ENCODE data around the gene DSCAML1. TPM values are rescaled to one million over a fixed set of nuclear protein-coding genes. Genes with fewer than 3 reads are reported as not detected.

The DSCAML1 gene
- total RNA-seq, 1 experiment from 2014 or later: not detected

GRCh38 chr11:117384045-117384444 lies 413.0 kb downstream of the DSCAML1 start:
- DNase-seq (ENCODE audit: low read depth, low spot score) (no peak), ATAC-seq (no peak)
- Histone ChIP-seq H3K9me2 (ENCODE audit: insufficient read depth) (no peaks in the 10 kb centered on the region), H3K9ac (ENCODE audit: low read length) (no peak overlapping the region), H3K4me3 (replicated peaks in 1 of 2; ENCODE audit: low read depth in 1 of 2, low read length in 2 of 2) (no peak overlapping the region), H3K4me1 (ENCODE audit: control insufficient read depth in 1 of 2, insufficient read depth in 2 of 2, low read length in 2 of 2) (peaks cover 0 to under 1% of the 10 kb centered on the region in 2 experiments; a peak in 1 of 4 replicates), H3K4me2 (ENCODE audit: low read length) (no peak overlapping the region), H3K79me2 (ENCODE audit: insufficient read depth, low read length) (no peaks in the 10 kb centered on the region), H3K36me3 (ENCODE audit: control insufficient read depth in 1 of 2, insufficient read depth in 2 of 2, low read length in 2 of 2) (peaks cover 5 to 12% of the 10 kb centered on the region in 2 experiments; a peak in 2 of 4 replicates), H2AFZ (ENCODE audit: low read depth, low read length, poor library complexity, severe bottlenecking) (no peak overlapping the region), H3K27me3 (ENCODE audit: insufficient read depth, low read length) (no peaks in the 10 kb centered on the region), H4K20me1 (ENCODE audit: insufficient read depth) (no peaks in the 10 kb centered on the region), H3K9me3 (ENCODE audit: control insufficient read depth in 1 of 2, insufficient read depth in 1 of 2, low read depth in 1 of 2, low read length in 2 of 2) (no peaks in the 10 kb centered on the region), H3K27ac (ENCODE audit: low read depth, low read length) (no peak overlapping the region)
- no TSS peak for BruUV-seq (replicated peaks)
- ChIA-PET CTCF (interaction anchor here (1.3 kb wide), 1 partner anchor 42 kb away, joined by 3 read pairs; no protein-coding TSS in a partner anchor), POLR2A (no interaction called here), RAD21 (ENCODE audit: low non-redundant PET in 1 of 2, low total read pairs in 2 of 2, uncharacterized antibody in 2 of 2, unreplicated experiment in 2 of 2) (no interaction called here)
- intact Hi-C loops (cut with micrococcal nuclease): no loop called here
- no peak for TF ChIP-seq JUND (IDR thresholded peaks at IDR 0.05)

GRCh38 chr11:117382746-117383145 lies 414.3 kb downstream of the DSCAML1 start:
- ChIA-PET CTCF (interaction anchor here (1.3 kb wide), 1 partner anchor 44 kb away, joined by 3 read pairs; no protein-coding TSS in a partner anchor), POLR2A (no interaction called here), RAD21 (ENCODE audit: low non-redundant PET in 1 of 2, low total read pairs in 2 of 2, uncharacterized antibody in 2 of 2, unreplicated experiment in 2 of 2) (no interaction called here)
- no peak overlapping the region for H3K27ac ChIP-seq (ENCODE audit: low read depth, low read length)
- no peak overlapping the region for H3K9ac ChIP-seq (ENCODE audit: low read length)
- BruUV-seq (replicated peaks): no TSS peak
- no peaks in the 10 kb centered on the region for H3K4me1 ChIP-seq (ENCODE audit: control insufficient read depth in 1 of 2, insufficient read depth in 2 of 2, low read length in 2 of 2)
- no peak overlapping the region for H3K4me2 ChIP-seq (ENCODE audit: low read length)
- no peaks in the 10 kb centered on the region for H3K27me3 ChIP-seq (ENCODE audit: insufficient read depth, low read length)
- no peaks in the 10 kb centered on the region for H3K9me2 ChIP-seq (ENCODE audit: insufficient read depth)
- DNase-seq (ENCODE audit: low read depth, low spot score): no peak
- H4K20me1 ChIP-seq (ENCODE audit: insufficient read depth): no peaks in the 10 kb centered on the region
- peaks cover 5 to 7% of the 10 kb centered on the region in 2 experiments; a peak in 2 of 4 replicates for H3K36me3 ChIP-seq (ENCODE audit: control insufficient read depth in 1 of 2, insufficient read depth in 2 of 2, low read length in 2 of 2)
- no peak for ATAC-seq
- TF ChIP-seq EGR1 (IDR thresholded peaks at IDR 0.05; ENCODE audit: low read depth) (no peak), YY1 (IDR thresholded peaks at IDR 0.05; ENCODE audit: extremely low read depth, insufficient replicate concordance, low read depth, low read length) (no peak), SP1 (IDR thresholded peaks at IDR 0.05; ENCODE audit: low read depth) (no peak), POLR2AphosphoS5 (IDR thresholded peaks at IDR 0.05; ENCODE audit: low read depth, low read length) (no peak), JUND (IDR thresholded peaks at IDR 0.05) (no peak), CBX3 (IDR thresholded peaks at IDR 0.05; ENCODE audit: low read depth) (no peak), EZH2 (IDR thresholded peaks at IDR 0.05) (no peak), FOSL1 (IDR thresholded peaks at IDR 0.05; ENCODE audit: low read depth) (no peak), ATF3 (IDR thresholded peaks at IDR 0.05) (no peak), SRF (IDR thresholded peaks at IDR 0.05; ENCODE audit: low read depth) (no peak), TCF7L2 (IDR thresholded peaks at IDR 0.05; ENCODE audit: borderline replicate concordance, extremely low read depth, insufficient read depth, insufficient read length) (no peak), EZH2phosphoT487 (IDR thresholded peaks at IDR 0.05; ENCODE audit: borderline replicate concordance) (no peak)
- no peaks in the 10 kb centered on the region for H3K9me3 ChIP-seq (ENCODE audit: control insufficient read depth in 1 of 2, insufficient read depth in 1 of 2, low read depth in 1 of 2, low read length in 2 of 2)
- no peak overlapping the region for H3K4me3 ChIP-seq (replicated peaks in 1 of 2; ENCODE audit: low read depth in 1 of 2, low read length in 2 of 2)
- H3K79me2 ChIP-seq (ENCODE audit: insufficient read depth, low read length): no peaks in the 10 kb centered on the region
- H2AFZ ChIP-seq (ENCODE audit: low read depth, low read length, poor library complexity, severe bottlenecking): no peak overlapping the region
- intact Hi-C loops (cut with micrococcal nuclease): no loop called here

Data from HCT116 (cell line).